ENCODE results near the gene FANCC.
"Not testable (repeated sequence)": the region's sequence is repeated elsewhere in the genome, so short reads cannot be mapped to it uniquely, and the experiment has no call there.

The FANCC gene

DNA sequence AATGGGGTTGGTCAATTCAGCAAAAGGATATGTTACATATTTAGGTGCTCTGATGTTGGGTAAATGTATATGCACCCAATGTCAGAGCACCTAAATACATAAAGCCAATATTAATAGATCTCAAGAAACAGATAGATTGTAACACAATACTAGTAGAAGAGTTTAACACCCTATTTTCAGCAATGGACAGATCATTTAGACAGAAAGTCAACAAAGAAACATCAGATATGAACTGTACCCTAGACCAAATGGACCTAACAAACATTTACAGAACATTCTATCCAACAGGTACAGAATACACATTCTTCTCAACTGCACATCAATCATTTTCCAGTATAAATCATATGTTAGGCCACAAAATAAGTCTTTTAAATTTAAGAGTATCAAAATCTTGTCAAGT, 35.2 kb downstream of the FANCC start:
- no peak for DNase-seq (ENCODE audit: low spot score)
- TF ChIP-seq, protein P1, sequence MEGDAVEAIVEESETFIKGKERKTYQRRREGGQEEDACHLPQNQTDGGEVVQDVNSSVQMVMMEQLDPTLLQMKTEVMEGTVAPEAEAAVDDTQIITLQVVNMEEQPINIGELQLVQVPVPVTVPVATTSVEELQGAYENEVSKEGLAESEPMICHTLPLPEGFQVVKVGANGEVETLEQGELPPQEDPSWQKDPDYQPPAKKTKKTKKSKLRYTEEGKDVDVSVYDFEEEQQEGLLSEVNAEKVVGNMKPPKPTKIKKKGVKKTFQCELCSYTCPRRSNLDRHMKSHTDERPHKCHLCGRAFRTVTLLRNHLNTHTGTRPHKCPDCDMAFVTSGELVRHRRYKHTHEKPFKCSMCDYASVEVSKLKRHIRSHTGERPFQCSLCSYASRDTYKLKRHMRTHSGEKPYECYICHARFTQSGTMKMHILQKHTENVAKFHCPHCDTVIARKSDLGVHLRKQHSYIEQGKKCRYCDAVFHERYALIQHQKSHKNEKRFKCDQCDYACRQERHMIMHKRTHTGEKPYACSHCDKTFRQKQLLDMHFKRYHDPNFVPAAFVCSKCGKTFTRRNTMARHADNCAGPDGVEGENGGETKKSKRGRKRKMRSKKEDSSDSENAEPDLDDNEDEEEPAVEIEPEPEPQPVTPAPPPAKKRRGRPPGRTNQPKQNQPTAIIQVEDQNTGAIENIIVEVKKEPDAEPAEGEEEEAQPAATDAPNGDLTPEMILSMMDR (IDR thresholded peaks at IDR 0.05; ENCODE audit: extremely low read depth, missing control alignments): no peak

DNA sequence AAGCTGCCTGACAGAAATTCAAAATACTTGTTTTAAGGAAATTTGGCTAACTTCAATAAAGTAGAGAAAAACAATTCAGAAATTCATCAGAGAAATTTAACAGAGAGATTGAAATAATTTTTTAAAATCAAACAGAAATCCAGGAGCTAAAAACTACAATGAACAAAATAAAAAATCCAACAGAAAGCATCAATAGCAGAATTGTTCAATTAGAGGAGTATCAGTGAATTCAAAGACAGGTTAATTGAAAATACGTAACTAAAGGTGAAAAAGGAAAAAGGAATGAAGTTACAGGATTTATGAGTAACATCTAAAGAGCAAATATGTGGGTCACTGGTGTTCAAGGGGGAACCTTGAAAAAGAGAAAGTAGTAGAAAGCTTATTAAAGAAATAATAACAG, 36.8 kb downstream of the FANCC start:
- TF ChIP-seq, protein P1 (IDR thresholded peaks at IDR 0.05; ENCODE audit: extremely low read depth, missing control alignments): no peak
- no peak for DNase-seq (ENCODE audit: low spot score)

DNA sequence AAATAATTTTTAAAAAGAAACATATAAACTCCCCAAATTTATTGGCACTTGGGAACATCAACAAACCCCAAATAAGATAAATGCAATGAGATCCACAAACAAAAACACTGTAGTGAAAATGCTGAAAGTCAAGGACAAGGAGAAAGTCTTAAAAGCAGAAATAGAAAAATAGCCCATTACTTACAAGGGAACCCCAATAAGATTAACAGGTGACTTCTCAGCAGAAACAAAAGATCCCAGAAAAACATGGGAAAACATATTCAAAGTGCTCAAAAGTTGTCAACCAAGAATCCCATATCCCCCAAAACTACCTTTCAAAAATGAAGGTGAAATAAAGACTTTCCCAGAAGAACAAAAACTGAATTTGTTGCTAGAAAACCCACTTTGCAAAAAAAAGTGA, 40.0 kb downstream of the FANCC start:
- no peak for DNase-seq (ENCODE audit: low spot score)
- TF ChIP-seq, protein P1 (IDR thresholded peaks at IDR 0.05; ENCODE audit: extremely low read depth, missing control alignments): no peak

DNA sequence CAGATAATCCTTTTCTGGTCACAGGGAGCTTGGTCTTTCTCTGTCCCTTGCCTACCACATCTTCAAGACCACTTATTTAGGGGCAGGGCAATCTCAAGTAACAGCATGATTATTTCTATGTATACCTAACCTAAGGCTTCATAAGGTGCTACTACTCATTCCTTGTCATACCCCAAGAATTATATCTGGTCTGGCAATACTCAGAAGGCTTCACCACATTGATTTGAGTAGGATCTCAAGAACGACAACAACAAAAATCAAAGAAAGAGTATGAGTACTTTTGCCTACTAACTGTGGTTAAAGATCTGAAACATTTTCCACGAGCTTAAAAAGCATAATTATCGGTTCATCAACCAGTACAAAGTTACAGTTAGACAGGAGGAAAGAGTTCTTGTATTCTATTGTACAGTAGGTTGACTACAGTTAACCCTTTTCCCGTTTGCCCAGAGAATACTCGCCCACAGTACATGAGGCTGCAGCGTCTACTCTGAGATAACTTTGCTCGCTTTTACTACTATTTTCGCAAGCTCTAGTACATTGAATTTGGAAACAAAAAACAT, 41.0 kb downstream of the FANCC start:
- TF ChIP-seq, protein P1 (IDR thresholded peaks at IDR 0.05; ENCODE audit: extremely low read depth, missing control alignments): no peak
- DNase-seq (ENCODE audit: low spot score): no peak

DNA sequence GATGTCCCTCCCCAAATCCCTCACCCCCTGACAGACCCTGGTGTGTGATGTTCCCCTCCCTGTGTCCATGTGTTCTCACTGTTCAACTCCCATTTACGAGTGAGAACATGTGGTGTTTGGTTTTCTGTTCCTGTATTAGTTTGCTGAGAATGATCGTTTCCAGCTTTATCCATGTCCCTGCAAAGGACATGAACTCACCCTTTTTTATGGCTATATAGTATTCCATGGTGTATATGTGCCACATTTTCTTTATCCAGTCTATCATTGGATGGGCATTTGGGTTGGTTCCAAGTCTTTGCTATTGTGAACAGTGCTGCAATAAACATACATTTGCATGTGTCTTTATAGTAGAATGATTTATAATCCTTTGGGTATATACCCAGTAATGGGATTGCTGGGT, 43.3 kb downstream of the FANCC start:
- not testable (repeated sequence) for DNase-seq (ENCODE audit: low spot score)

DNA sequence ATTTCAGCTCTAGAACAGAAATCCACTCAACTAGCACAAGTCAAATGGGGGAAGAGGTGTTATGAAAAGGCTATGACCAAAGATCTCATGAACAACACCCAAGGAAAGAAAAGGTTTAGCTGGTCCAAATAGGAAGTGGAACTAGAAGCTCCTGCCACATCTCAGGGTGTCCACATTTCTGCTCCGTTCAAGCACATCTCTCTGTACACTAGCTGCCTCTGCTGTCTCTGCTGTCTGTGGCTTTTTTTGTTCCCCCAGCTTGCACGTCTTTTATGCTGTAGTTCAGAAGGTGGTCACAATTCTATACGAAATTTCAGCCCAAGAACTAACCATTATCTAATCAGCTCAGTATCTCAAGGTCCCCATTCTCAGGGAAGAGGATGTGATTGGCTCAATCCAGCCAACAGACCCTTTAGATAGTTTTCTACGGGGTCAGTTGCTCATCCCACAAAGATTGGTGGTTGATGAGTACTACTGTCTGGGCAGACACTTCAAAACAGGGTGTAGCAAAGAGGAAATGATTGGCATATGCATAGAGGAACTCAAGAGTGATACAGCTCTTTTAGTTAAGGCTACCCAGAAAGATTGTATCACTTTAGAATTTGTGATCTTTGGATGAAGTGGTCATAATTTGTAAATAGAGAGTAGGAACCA, 44.0 kb downstream of the FANCC start:
- no peak for DNase-seq (ENCODE audit: low spot score)
- TF ChIP-seq, protein P1 (IDR thresholded peaks at IDR 0.05; ENCODE audit: extremely low read depth, missing control alignments): no peak

DNA sequence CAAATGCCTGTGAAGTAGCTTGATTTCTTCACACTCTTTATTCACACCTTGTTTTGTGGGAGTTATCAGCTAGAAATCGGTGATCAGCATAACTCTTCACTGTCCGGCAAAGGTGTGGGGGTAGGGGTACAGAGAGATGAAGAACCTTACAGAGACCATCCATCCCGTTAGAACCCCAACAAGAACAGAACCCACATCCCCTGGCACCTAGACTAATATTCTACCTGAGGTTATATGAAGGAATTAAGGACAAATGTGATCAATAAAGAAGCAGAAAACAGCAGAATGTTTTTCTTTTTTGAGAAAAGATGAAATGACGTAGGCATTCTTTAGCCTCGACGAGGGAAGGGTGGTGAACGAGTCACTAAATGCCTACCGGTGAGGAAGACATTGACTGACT, 44.7 kb downstream of the FANCC start:
- no peak for DNase-seq (ENCODE audit: low spot score)
- TF ChIP-seq, protein P1 (IDR thresholded peaks at IDR 0.05; ENCODE audit: extremely low read depth, missing control alignments): no peak

DNA sequence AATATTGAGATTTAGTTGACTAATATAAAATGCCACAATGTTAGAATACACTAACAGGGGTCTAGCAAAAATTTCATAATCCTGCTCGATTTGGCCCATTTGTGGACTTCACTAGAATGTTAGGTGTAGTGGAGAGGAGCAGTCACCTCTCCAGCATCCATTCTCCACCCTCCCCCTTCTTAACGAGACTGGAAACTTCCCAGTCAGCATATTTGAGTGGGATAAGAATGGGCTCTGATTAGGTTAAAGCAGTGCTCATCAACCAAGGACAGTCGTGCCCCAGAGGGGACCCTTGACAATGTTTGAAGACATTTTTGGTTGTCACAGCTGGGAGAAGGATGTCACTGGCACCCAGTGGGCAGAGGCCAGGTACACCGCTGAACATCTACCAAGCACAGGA, 46.7 kb downstream of the FANCC start:
- TF ChIP-seq, protein P1 (IDR thresholded peaks at IDR 0.05; ENCODE audit: extremely low read depth, missing control alignments): no peak
- DNase-seq (ENCODE audit: low spot score): no peak

DNA sequence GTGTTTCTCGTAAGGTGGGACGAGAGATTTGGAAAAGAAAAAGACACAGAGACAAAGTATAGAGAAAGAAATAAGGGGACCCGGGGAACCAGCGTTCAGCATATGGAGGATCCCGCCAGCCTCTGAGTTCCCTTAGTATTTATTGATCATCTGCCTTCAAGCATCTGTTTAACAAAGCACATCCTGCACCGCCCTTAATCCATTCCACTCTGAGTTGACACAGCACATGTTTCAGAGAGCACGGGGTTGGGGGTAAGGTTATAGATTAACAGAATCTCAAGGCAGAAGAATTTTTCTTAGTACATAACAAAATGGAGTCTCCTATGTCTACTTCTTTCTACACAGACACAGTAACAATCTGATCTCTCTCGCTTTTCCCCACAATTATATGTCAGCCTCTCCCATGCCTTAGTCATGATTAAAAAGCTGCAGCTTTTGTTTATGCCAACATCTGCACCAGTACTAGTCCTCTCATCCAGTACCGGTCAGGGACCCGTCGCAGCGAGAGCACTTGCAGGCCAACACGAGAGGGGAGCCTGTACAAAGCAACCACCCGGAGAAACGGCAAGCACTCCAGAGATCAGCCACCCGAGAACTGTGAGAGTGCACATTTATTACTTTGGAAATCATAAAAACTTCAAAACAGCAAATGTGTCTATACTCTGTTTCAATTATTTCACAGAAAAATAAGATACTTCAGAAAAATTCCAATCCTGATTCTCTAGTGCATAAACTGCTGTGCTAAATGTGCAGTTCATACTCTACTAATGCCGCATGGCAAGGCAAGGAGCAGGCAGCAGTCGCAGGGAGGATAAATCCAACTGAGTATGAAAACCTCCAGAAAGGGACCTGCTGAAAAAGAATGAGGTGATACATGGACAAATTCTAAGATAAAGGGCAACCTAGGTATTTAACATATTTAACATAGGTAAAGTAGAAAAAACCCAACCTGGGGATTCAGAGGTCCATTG, 47.4 kb downstream of the FANCC start:
- DNase-seq (ENCODE audit: low spot score): not testable (repeated sequence)

All from GM20000 (cell line).